Jurkat, Clone E6-1 (cell line): Measurements from ENCODE around the gene PPP6R2.

Experiments used
- DNase-seq: peaks from one replicate; pipeline ENCODE4 v3.0.0-alpha.2; 2011; ENCODE audit warnings: low read depth, low spot score
- H3K4me3 ChIP-seq: 2 replicates; pipeline ENCODE4 v1.5.1; 2011; ENCODE audit warnings: mild to moderate bottlenecking, low read length, control low read depth, moderate library complexity

PPP6R2 gene

DNA sequence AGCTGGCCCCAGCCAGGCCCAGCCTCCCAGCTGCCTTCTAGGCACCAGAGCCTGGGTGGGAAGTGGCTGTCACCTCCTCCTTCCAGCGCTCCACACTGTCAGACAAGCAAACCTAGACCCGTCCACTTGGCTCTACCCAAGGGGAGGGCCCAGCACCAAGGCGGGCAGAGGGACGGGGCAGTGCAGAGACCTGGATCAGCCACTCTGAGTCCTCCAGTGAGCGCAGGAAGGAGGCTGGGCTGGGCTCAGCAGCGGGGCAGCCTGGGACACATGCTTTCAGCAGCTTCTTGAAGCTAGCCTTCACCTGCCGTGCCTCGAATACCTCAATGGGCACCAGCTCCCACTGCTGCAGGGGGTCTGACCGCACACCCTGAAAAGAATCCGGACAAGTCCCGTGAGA, 112.9 kb downstream of the PPP6R2 start:
- no peak for DNase-seq
- H3K4me3 ChIP-seq = no peak overlapping the region

DNA sequence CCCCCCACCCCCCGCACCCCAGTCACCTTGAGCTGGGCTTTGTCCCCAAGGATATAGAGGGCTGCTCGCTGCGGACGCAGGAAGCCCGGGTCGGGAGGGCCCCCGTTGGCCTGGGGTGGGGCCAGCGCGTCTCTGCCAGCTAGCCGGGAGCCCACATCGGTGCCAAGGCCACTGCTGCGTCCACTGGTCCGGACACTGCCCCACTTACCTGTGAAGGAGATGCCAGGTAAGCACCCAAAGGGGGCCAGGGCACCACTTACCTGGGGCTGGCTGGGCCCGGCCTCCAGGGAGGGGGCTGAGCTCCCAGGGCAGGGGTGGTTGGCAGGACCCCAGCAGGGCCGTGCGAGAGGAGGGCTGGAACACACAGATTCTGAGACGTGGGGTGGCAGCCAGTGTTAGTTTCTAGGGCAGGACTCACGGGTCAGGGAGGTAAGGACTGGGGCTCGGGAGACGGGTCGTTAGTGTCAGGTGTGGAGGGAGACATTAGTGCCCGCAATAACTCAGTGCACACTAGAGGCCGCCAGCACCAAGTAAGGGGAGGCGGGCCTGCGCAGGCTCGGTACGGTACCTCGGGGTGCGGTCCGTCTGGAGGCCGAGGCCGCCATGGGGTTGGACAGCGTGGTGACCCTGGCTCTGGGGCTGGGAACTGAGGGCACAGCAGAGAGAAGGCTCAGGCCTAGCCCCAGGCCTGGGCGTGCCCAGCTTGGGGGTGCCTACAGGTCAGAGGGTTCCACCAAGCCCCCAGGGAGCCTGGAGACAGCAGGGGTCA, 113.5 kb downstream of the PPP6R2 start:
- H3K4me3 ChIP-seq = no peak overlapping the region
- no peak for DNase-seq

DNA sequence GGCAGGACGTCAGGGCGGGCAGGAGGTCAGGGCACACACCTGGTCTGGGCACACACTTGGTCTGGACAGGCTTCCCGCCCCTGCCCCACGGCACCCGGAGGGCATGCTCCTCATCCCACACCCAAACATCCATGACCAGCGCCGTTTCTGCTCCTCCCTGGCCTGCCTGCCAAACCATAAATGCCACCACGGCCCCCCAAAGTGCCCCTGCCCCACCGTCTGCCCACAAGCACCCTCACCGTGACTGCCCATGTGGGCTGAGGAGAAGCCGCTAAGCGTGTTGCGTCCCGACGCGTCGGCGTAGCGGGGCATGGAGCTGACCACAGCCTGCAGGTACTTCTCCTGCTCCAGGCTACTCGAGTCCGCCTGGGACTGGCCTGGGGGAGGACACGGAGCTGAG, 115.9 kb downstream of the PPP6R2 start:
- DNase-seq = no peak
- no peak overlapping the region for H3K4me3 ChIP-seq

DNA sequence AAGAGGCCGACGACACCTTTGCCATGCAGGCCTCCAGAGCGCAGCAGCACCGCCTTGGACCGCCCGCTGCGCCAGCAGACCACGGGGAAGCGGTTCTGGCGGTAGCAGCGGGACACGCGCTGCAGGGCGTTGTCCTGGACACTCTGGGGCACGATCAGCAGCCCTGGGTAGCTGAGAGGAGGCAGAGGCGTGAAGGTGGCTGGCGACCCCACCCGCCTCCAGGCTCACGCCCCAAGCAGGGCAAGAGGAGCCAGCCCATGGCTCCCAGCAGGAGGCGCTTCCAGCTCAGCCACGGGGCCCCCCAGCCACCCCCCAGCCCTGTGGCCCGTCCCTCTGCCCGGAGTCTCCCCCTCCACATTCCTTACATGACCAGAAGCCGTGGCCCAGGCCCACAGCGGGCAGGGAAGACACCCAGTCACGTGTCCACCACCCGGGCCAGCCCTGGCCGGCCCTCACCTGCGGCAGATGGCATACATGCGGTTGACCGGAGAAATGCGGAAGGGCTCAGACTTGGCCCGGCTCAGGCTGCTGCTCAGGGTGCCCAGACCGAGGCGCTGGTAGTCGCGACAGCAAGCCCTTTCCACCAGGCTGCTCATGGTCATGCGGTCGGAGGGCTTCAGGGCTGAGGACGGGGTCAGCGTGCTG, 116.5 kb downstream of the PPP6R2 start:
- DNase-seq = no peak
- H3K4me3 ChIP-seq = no peak overlapping the region

DNA sequence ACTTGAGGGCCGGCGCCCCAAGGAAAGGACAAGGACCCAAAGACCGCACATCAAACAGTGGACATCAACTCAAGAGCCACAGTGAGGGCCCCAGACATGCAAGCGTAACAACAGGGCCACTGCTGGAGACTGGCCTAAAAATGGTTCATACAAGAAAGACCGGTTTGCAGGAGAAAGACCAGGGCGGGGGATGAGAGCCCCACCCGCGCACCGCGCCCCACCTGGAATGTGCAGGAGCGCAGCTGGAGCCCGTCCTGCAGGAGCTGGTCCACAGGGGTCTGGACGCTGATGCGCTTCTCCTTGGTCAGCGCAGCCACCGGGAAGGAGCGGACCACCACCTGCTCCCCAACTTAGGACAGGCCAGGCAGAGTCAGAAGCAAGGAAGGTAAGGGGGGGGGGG, 117.8 kb downstream of the PPP6R2 start:
- no peak for DNase-seq
- H3K4me3 ChIP-seq = no peak overlapping the region

DNA sequence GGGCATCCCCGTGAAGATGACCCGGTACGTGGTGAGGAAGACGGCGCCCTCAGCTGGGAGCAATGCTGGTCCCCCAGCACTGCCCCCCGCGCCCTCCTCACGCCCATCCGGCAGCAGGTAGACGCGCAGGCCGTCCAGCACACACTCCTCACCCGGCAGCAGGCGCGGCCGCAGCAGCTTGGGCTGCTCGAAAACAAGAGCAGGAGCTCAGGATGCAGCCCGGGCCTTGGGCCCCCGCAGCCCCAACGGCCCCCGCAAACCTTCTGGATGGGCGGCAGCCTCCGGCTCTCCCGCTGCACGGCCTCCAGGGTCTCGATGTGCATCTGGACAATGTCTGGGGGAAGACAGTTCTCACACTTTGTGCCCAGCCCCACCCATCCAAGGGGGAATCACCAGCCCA, 118.4 kb downstream of the PPP6R2 start:
- no peak for DNase-seq
- H3K4me3 ChIP-seq = no peak overlapping the region

DNA sequence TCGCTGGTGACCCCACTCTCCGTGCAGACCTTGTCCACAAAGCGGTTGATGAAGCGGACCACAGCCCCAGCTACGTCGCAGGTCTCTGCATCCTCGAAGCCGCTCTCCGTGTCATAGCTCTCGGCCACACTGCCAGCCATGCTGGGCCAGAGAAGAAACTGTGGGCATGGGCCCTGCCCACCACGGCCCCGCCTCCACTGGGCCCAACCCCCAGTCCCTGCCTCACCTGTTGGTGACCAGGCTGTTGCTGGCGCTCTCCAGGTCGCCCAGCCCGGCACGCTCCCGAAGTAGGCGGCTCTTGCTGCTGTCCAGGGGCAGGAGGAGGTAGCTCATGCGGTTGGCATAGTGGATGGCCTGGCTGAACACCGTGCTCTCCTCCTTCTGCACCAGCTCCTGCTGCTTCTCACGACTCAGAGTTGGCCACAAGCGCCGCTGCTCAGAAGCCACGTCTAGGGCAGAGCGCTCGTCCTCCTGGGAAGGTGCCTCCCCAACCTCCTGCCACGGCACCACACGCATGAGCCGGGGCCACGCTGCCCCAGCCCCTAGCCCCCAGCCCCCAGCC, 118.9 kb downstream of the PPP6R2 start:
- no peak for DNase-seq
- H3K4me3 ChIP-seq = no peak overlapping the region

DNA sequence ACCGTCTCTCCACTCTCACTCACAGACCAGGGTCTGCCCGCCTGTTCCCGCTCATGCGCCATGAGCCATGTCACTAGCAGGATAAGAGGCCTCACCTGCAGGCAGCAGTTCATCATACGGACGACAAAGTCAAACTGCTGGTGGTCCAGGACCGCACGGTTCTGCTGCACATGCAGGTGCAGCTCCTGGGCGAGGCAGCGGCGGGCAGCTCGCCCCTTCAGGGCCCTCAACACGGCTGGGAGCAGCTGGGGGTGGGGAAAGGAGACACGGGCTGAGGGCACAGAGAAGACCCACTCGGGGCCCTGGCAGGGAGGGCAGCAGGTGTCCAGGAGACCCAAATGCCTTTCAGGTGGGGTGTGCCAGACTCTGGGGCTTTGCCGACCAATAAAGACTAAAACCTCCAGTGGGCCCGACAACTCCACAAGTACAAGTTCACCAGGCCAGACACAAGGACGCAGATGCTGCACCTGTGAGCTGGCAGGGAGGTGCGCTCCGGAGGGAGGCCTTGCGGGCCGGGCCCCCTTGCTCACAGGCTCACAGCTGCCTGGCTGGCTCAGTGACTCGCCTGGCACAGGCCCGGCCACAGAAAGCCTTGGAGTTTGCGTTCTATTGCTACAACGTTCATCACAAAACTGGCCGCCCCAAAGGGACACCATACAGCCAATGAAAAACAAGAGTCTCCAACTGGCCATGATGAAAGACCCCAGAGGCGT, 120.2 kb downstream of the PPP6R2 start:
- H3K4me3 ChIP-seq = no peak overlapping the region
- DNase-seq = no peak

DNA sequence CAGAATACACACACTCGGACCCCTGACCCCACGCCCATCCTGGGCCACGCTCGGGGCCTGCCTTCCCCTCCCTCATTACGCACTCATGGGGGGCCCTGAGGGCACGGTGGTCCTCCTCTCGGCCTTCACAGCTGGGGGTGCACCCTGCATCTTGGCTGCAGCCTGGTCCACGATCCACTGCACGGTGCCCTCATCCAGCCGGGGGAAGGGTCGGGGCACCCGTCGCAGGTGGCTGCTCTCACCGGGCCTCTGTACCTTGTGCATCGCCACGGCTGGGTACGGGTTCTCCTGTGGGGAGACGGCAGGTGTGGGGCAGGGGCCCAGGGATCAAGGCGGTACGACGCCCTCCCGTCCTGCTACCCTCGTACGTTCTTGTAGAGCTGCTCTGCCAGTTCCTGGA, 121.3 kb downstream of the PPP6R2 start:
- DNase-seq = no peak
- H3K4me3 ChIP-seq = no peak overlapping the region

DNA sequence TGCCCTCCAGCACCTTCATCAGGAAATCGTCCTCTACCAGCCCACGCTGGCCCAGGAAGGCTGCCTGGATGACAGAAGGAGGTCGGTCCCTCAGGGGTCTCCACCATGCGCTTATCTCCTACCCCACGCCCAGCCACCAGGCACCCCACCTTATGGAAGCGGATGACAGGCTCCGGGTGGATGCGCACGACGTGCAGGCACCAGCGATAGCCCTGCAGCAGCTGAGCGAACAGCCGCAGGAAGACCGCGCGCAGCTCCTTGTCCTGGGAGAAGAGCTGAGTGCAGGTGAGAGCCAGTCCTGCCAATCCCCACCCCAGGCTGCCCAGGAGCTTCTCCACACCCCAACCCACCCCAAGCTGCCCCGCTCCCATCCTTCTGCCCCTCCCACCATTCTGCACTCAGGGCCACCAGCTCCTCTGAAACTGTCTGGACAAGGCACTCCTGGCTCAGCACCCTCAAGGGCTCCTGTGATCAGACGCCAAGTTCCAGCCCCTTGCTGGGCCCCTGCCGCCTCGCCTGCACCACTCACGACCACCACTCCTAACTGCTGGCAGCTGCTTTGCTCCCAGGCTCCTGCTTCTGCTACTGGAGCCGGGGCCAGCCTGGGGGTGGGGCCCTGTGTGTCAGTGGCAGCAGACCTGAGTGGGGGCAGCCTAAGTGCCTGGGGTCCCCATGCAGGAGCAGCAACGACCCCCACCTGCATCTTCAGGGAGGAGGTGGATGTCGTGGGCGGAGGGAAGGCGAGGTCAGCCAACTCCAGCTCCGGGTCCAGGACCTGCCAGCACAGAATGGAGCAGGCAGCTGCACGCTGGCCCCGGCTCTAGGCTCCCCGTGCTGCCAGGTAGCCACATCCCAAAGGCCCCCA, 122.2 kb downstream of the PPP6R2 start:
- no peak overlapping the region for H3K4me3 ChIP-seq
- no peak for DNase-seq

DNA sequence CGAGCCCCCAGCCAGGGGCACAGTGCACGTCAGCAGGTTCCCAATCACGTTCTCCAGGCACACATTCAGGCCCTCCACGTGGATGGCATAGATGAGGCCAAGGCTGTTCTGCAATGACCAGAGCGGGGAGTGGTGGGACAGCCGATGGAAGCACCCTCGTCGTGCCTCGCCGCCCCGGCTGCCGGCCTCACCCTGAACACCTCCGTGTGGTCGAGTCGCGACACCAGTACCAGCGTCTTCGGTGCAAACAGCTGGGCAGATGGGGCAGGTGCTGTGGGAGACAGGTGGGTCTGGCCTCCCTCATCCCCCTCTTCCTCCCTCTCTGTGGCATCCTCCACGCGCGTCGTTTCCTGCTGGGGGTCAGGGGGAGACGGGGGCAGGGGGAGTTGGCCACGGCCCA, 124.2 kb downstream of the PPP6R2 start:
- no peak for DNase-seq

DNA sequence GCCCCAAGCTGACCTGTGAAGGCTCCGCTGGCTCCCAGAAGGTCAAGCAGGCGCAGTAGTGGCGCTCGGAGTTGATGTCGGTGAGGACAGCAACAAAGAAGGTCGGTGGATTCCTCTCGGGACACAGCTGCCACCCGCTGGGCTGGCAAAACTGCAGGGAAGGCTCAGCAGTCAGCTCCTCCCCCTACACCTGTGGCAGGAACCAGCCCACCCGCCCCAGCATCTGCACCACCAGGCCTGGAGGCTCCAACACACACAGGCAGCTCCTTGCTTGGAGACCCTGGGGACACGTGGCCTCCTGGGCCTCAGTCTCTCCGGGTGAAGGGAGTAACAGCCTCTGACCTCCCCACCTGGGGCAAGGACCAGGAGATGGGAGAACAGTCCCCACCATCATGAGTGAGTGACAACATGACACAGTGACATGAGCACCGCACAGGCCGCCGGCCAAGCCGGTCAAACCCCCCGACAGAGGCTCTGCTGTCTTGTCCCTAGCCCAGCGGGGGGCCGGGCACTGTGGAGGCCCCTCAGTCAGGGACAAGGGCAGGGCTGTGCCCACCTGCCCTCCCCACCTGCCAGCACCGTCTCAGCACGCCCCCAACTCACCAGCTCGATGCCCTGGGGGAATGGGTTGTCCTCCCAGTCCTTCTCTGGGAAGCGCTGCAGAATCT, 124.8 kb downstream of the PPP6R2 start:
- no peak for DNase-seq
- no peak overlapping the region for H3K4me3 ChIP-seq

More for the DNA sequence above, 124.2 kb downstream of the PPP6R2 start:
- no peak overlapping the region for H3K4me3 ChIP-seq

DNA sequence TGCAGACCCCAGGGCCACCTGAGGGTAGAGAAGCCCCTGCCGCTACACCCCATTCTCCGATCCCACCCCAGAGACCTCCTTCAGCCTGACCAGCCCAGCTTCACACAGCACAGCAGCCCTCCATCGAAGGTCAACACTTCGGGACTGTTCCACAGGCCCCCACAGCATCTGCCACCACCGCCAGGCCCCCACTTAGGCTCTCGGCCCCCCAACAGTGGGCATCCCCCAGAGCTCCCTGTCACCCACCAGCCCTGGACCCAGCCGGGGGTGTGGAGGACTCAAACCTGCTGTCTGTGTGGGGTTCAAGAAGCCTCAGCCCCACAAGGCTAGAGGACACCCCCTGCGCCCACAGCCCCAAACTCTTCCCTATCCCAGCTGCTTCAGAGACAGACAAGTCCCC, 125.5 kb downstream of the PPP6R2 start:
- DNase-seq = no peak
- peak overlapping the region; percentile 44 for H3K4me3 ChIP-seq

DNA sequence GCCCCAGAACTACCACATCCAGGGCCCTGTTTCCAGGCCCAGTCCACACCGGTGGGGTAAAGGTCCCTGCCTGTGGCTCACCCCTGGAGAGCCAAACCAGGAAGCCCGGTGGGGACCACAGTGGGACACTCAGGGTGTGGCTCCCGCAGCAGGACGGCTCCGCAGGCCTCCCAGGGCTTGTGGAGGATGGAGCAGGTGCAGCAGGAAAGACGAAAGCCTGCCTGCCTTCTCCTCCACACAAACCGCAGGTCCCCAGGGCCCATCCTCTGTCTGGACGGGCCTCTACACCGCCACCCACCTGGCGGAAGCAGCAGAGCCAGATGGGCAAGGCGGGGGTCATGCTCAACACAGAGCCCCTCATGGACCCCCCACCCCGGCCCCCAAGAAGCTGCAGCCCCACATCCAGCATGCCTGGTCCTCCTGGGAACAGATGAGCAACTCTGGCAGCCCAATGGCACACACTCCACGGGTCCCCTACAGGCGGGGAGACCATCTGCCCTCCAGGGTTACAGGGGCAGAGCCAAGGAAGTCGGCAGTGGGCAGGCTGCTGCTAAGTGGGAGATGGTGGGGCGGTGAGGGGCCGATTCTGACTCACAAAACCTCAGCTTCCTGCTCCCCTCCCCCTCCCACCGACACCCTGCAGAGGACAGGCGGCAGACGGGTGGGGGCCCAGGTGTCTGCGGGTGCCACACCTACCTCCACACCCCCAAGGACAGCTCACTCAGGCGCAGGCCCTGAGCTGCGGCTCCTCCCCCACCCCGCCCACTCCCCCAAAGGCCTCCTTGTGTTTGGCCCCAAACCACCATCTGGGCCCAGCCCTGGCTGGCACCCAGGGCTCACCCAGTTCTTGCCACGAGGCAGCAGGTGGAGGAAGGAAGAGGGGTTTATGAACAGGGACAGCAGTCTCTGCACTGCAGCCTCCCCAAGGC, 126.5 kb downstream of the PPP6R2 start:
- peak; percentile 99 for DNase-seq
- H3K4me3 ChIP-seq = peak overlapping the region; percentile 44

DNA sequence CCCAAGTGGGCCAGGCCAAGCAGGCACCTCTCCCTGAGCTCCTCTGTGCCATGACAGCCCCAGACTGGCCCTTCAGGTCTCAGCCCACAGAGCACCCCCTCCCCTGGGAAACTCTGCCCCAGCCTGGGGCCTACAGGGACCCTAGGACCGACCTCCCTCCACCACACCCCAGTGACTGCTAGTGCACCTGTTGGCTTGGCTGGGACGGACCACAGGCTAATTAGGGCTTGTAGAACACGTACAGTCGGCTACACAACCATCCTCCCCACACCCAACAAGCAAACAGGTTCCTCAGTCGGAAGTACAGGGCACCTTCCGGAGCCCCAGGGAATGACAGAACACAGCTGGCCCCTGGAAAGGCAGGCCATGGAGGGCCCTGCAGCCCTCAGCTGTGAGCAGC, 127.4 kb downstream of the PPP6R2 start:
- DNase-seq = peak; percentile 49

DNA sequence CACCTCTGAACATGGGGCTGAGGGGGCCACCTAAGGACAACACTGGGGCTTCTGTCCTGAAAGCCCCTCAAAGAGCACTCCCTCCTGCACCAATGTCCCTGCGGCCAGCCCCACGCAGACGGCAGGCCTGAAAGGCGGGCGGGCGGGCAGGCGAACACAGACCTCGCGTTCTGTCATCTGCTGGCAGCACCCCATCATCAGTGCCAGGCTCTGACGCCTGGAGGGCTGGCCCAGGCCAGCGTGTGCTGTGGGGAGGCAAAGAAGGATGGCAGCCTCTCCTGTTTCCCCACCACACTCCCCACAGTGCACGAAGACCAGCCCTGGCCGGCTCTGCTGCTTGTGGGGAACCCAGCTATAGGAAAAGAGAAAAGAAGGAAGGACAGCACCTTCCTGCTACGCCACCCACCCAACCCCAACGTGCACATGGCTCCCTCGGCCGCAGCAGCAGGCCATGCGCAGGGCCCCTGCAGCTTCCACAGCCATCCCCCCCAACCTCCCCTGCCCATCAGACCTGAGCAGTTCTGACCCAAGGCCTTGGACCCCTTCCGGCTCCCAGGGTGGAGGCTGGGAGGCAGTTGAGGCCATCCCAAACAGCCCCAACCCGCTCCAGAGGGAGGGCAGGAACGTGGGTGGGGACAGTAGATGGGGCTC, 128.2 kb downstream of the PPP6R2 start:
- peak overlapping the region; percentile 41 for H3K4me3 ChIP-seq
- DNase-seq = no peak

More for the DNA sequence above, 127.4 kb downstream of the PPP6R2 start:
- H3K4me3 ChIP-seq = peak overlapping the region; percentile 41

DNA sequence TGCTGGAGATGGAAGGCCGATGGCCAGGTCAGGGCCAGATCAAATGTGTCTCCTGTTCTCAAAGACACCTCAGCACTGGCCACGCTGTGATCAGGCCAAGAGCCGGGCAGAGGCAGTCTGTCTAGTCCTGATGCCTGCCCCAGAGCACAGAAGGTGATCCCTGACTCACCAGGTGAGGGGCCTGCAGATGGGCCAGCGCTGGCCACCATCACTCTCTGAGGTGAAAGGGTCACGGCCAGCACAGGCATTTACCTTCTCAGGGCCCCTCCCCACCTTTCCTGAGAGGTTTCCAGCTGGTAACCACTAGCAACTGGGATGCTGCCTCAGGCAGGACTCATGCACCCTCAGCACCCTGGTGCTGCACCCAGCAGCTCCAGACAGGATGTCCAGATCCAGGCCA, 128.8 kb downstream of the PPP6R2 start:
- DNase-seq = no peak
- no peak overlapping the region for H3K4me3 ChIP-seq
